ENCODE results near the gene ANKRD39. TPM values are rescaled to one million over a fixed set of nuclear protein-coding genes. Genes with fewer than 3 reads are reported as not detected.

ANKRD39 gene
- total and polyA plus RNA-seq, 2 experiments from 2014 or later = 17.5 to 32.0 TPM

DNA sequence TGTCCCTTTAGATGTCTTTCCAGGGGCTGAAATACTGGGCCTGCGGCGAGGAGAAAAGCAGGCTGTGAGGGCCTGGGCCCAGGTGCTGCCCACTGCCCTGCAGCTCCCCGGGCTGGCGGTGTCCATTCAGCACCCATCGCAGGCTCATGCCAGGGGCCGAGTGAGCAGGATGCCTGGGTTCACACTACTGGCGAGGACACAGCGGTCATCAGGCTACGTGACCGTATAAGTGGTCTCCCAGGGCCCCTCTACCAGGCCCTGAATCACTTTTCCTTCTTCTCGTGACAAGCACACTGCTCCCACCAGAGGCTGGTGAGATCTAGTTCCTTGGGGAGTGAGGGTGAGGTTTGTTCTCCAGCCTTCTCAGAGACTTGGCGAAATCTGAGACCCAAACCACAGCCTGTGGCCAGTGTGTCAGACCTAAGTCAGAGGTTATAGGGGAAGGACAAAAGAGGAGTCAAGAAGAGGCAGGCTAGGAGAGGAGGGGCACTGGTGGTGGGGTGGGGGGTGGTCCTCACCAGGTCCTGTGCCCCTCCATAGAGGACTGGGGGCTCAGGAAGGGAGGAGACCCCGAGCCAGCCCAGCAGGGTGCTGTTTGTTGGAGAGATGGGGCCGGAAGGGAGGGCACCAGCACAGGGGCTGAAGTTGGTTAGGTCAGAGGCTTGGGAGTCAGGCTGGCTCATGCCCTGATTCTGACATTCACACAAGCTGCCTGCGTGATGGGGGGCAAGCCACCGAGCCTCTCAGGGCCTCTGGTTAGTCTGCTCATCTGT lies 18.6 kb upstream of the ANKRD39 start:
- H3F3A ChIP-seq (replicated peaks; ENCODE audit: low read depth) = peaks cover 21% of the 10 kb centered on the region; the same call in 1 of the 2 replicates
- peaks cover 3% of the 10 kb centered on the region; the same call in 1 of the 3 replicates for H3K36me3 Mint-ChIP-seq (ENCODE audit: low read depth)
- H4K20me1 ChIP-seq (replicated peaks; ENCODE audit: insufficient read depth) = no peaks in the 10 kb centered on the region
- peaks cover 69% of the 10 kb centered on the region for H3K4me1 Mint-ChIP-seq
- peak overlapping the region; percentile 53; the same call in 1 of the 2 replicates for H3K27ac Mint-ChIP-seq
- no peak overlapping the region for H3K4me3 Mint-ChIP-seq
- peaks cover 35% of the 10 kb centered on the region for H3K27me3 Mint-ChIP-seq (ENCODE audit: insufficient read depth, low read depth, poor library complexity)
- H3K9me2 ChIP-seq (ENCODE audit: insufficient read depth) = no peaks in the 10 kb centered on the region
- H3K79me2 ChIP-seq (replicated peaks; ENCODE audit: insufficient read depth) = no peaks in the 10 kb centered on the region
- no peaks in the 10 kb centered on the region; the same call in 2 of the 3 replicates for H3K9me3 Mint-ChIP-seq
- H3K27me3 ChIP-seq (ENCODE audit: insufficient read depth) = no peaks in the 10 kb centered on the region
- no peak for DNase-seq (ENCODE audit: low spot score)
- H3K36me3 ChIP-seq (ENCODE audit: insufficient read depth) = no peaks in the 10 kb centered on the region
- no peak; the same call in 2 of the 3 replicates for ATAC-seq
- peak overlapping the region; percentile 43; the same call in 1 of the 2 replicates for H3K4me2 ChIP-seq
- peaks cover 49% of the 10 kb centered on the region for H3K4me1 ChIP-seq (ENCODE audit: insufficient read depth)
- H2AFZ ChIP-seq = no peak overlapping the region
- no peak overlapping the region for H3K27ac ChIP-seq (ENCODE audit: low read depth)
- TF ChIP-seq STAT1 (IDR thresholded peaks at IDR 0.05; ENCODE audit: unreplicated experiment) = no peak
- TF ChIP-seq CREB1 (CRISPR knock-in tag; IDR thresholded peaks at IDR 0.05; ENCODE audit: low read depth) = no peak
- TF ChIP-seq ZNF331 (CRISPR knock-in tag; IDR thresholded peaks at IDR 0.05; ENCODE audit: low read depth) = no peak
- TF ChIP-seq, protein P1, sequence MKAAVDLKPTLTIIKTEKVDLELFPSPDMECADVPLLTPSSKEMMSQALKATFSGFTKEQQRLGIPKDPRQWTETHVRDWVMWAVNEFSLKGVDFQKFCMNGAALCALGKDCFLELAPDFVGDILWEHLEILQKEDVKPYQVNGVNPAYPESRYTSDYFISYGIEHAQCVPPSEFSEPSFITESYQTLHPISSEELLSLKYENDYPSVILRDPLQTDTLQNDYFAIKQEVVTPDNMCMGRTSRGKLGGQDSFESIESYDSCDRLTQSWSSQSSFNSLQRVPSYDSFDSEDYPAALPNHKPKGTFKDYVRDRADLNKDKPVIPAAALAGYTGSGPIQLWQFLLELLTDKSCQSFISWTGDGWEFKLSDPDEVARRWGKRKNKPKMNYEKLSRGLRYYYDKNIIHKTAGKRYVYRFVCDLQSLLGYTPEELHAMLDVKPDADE (IDR thresholded peaks at IDR 0.05) = no peak
- no peak overlapping the region for H3K4me3 ChIP-seq

DNA sequence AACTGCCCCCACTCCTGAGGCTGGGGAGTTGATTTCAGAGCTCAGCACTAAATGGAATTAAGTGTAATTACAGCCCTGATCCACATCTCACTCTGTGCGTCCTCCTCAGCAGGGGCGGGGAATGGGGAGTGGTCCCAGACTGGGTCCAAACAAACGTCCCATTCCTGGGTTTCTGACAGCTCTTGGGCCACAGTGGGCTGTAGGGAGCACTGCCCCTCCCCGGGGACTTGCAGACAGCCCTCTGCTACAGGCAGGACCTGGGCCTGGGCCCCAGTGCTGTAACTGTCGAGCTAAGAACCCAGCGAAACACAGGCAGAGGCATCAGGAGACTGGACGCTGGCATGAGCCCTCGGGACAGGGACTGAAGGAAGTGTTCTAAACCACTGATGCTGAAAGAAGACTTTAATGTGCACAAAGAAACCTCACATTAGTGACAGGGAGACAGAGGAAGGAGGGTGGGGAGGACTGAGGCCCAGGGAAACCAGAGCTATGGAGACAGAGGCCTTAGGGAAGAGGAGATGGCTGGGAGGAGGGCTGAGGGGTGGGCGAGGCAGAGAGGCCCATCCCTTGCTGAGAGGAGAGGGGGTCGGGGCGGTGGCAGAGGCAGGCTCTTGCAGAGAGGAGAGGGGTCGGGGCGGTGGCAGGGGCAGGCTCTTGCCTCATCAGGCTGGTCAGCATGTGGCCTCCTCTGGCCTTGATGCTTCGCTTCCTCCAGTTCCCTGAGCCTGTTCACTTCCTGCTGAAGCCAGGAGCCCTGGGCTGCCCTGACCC lies 17.9 kb upstream of the ANKRD39 start:
- H4K20me1 ChIP-seq (replicated peaks; ENCODE audit: insufficient read depth) = no peaks in the 10 kb centered on the region
- H3K36me3 ChIP-seq (ENCODE audit: insufficient read depth) = no peaks in the 10 kb centered on the region
- Mint-ChIP-seq H3K36me3 (ENCODE audit: low read depth) (peaks cover 5% of the 10 kb centered on the region; the same call in 1 of the 3 replicates), H3K4me1 (peaks cover 69% of the 10 kb centered on the region), H3K9me3 (no peaks in the 10 kb centered on the region; the same call in 2 of the 3 replicates), H3K27me3 (ENCODE audit: insufficient read depth, low read depth, poor library complexity) (peaks cover 36% of the 10 kb centered on the region), H3K4me3 (no peak overlapping the region; the same call in 2 of the 3 replicates), H3K27ac (peak overlapping the region; percentile 53; the same call in 1 of the 2 replicates)
- H2AFZ ChIP-seq = no peak overlapping the region
- no peaks in the 10 kb centered on the region for H3K9me2 ChIP-seq (ENCODE audit: insufficient read depth)
- ATAC-seq (peak; percentile 54), DNase-seq (ENCODE audit: low spot score) (peak; percentile 63)
- peak overlapping the region; percentile 67; the same call in 1 of the 2 replicates for H3K4me2 ChIP-seq
- no peak overlapping the region for H3K4me3 ChIP-seq
- H3K27me3 ChIP-seq (ENCODE audit: insufficient read depth) = no peaks in the 10 kb centered on the region
- H3K4me1 ChIP-seq (ENCODE audit: insufficient read depth) = peaks cover 46% of the 10 kb centered on the region
- H3K27ac ChIP-seq (ENCODE audit: low read depth) = no peak overlapping the region
- H3F3A ChIP-seq (replicated peaks; ENCODE audit: low read depth) = peaks cover 16% of the 10 kb centered on the region; the same call in 1 of the 2 replicates
- TF ChIP-seq, protein P2, sequence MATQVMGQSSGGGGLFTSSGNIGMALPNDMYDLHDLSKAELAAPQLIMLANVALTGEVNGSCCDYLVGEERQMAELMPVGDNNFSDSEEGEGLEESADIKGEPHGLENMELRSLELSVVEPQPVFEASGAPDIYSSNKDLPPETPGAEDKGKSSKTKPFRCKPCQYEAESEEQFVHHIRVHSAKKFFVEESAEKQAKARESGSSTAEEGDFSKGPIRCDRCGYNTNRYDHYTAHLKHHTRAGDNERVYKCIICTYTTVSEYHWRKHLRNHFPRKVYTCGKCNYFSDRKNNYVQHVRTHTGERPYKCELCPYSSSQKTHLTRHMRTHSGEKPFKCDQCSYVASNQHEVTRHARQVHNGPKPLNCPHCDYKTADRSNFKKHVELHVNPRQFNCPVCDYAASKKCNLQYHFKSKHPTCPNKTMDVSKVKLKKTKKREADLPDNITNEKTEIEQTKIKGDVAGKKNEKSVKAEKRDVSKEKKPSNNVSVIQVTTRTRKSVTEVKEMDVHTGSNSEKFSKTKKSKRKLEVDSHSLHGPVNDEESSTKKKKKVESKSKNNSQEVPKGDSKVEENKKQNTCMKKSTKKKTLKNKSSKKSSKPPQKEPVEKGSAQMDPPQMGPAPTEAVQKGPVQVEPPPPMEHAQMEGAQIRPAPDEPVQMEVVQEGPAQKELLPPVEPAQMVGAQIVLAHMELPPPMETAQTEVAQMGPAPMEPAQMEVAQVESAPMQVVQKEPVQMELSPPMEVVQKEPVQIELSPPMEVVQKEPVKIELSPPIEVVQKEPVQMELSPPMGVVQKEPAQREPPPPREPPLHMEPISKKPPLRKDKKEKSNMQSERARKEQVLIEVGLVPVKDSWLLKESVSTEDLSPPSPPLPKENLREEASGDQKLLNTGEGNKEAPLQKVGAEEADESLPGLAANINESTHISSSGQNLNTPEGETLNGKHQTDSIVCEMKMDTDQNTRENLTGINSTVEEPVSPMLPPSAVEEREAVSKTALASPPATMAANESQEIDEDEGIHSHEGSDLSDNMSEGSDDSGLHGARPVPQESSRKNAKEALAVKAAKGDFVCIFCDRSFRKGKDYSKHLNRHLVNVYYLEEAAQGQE (IDR thresholded peaks at IDR 0.05; ENCODE audit: unreplicated experiment) = no peak
- TF ChIP-seq EZH2phosphoT487 (IDR thresholded peaks at IDR 0.05; ENCODE audit: unreplicated experiment) = no peak
- no peak for TF ChIP-seq CREB1 (CRISPR knock-in tag; IDR thresholded peaks at IDR 0.05; ENCODE audit: low read depth)
- no peak for TF ChIP-seq STAT1 (IDR thresholded peaks at IDR 0.05; ENCODE audit: unreplicated experiment)
- no peak for TF ChIP-seq ZNF331 (CRISPR knock-in tag; IDR thresholded peaks at IDR 0.05; ENCODE audit: low read depth)
- TF ChIP-seq, protein P3, sequence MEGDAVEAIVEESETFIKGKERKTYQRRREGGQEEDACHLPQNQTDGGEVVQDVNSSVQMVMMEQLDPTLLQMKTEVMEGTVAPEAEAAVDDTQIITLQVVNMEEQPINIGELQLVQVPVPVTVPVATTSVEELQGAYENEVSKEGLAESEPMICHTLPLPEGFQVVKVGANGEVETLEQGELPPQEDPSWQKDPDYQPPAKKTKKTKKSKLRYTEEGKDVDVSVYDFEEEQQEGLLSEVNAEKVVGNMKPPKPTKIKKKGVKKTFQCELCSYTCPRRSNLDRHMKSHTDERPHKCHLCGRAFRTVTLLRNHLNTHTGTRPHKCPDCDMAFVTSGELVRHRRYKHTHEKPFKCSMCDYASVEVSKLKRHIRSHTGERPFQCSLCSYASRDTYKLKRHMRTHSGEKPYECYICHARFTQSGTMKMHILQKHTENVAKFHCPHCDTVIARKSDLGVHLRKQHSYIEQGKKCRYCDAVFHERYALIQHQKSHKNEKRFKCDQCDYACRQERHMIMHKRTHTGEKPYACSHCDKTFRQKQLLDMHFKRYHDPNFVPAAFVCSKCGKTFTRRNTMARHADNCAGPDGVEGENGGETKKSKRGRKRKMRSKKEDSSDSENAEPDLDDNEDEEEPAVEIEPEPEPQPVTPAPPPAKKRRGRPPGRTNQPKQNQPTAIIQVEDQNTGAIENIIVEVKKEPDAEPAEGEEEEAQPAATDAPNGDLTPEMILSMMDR (conservative IDR thresholded peaks at IDR 0.05; ENCODE audit: low read depth in 2 of 2) = no peak; a peak in 1 of 4 replicates
- TF ChIP-seq EZH2 (IDR thresholded peaks at IDR 0.05; ENCODE audit: low read depth, unreplicated experiment) = no peak
- TF ChIP-seq, protein P1 (IDR thresholded peaks at IDR 0.05) = no peak
- TF ChIP-seq POLR2AphosphoS5 (IDR thresholded peaks at IDR 0.05; ENCODE audit: low read depth) = no peak
- no peaks in the 10 kb centered on the region; the same call in 1 of the 2 replicates for H3K79me2 ChIP-seq (replicated peaks; ENCODE audit: insufficient read depth)

Measured in GM23338 (cell line).